GM21423 (cell line): ENCODE data around the gene ARHGAP30.
"Not testable (repeated sequence)": the region's sequence is repeated elsewhere in the genome, so short reads cannot be mapped to it uniquely, and the experiment has no call there.

Source experiments
- ATAC-seq: cut with Tn5 transposase; IDR thresholded peaks from one replicate; pipeline ENCODE4 v1.9.1; 2021; ENCODE audit warnings: mild to moderate bottlenecking, moderate library complexity; ENCODE audit not compliant: unreplicated experiment

ARHGAP30 gene

GRCh38 chr1:161016683-161017082, 53.0 kb downstream of the ARHGAP30 start:
- not testable (repeated sequence) for ATAC-seq

- peak; percentile 86 for ATAC-seq
These were observed 56.0 kb downstream of the ARHGAP30 start for GRCh38 chr1:161013488-161014230.

- ATAC-seq, result no peak
These were observed 56.6 kb downstream of the ARHGAP30 start for GRCh38 chr1:161013131-161013487.

- ATAC-seq, result no peak
These were observed 57.3 kb downstream of the ARHGAP30 start for GRCh38 chr1:161012420-161012819.

GRCh38 chr1:161009602-161010211, 60.0 kb downstream of the ARHGAP30 start:
- no peak for ATAC-seq

GRCh38 chr1:161008869-161009510, 60.7 kb downstream of the ARHGAP30 start:
- no peak for ATAC-seq

- ATAC-seq, result no peak
These were observed 62.3 kb downstream of the ARHGAP30 start for GRCh38 chr1:161007369-161007768.

- no peak for ATAC-seq
These were observed 63.1 kb downstream of the ARHGAP30 start for GRCh38 chr1:161006563-161006962.

- ATAC-seq, result no peak
These were observed 68.2 kb downstream of the ARHGAP30 start for GRCh38 chr1:161001525-161001924.

GRCh38 chr1:161000736-161001480, 68.8 kb downstream of the ARHGAP30 start:
- no peak for ATAC-seq

- ATAC-seq, result no peak
These were observed 70.3 kb downstream of the ARHGAP30 start for GRCh38 chr1:160999376-160999775.

GRCh38 chr1:160997323-160998038, 72.2 kb downstream of the ARHGAP30 start:
- no peak for ATAC-seq
